Effector memory CD4-positive, alpha-beta T cell (primary cell): ENCODE measurements around the gene EIPR1.

Source experiments
- DNase-seq, 3 donors: peaks; one replicate each; pipeline ENCODE4 v3.0.0-alpha.2; 2020
- H3K27ac ChIP-seq: 2 replicates; pipeline ENCODE4 v1.7.0; 2013; ENCODE audit warnings: mild to moderate bottlenecking, low read length, moderate library complexity; ENCODE audit not compliant: insufficient read depth, poor library complexity, severe bottlenecking
- H3K27me3 ChIP-seq: replicated peaks from 2 replicates; pipeline ENCODE4 v1.7.0; 2013; ENCODE audit warnings: mild to moderate bottlenecking, low read length; ENCODE audit not compliant: insufficient read depth, control insufficient read depth, poor library complexity, severe bottlenecking
- H3K36me3 ChIP-seq: 2 replicates; pipeline ENCODE4 v1.7.0; 2013; ENCODE audit warnings: mild to moderate bottlenecking, low read length, moderate library complexity; ENCODE audit not compliant: control insufficient read depth, insufficient read depth
- H3K4me1 ChIP-seq: 2 replicates; pipeline ENCODE4 v1.7.0; 2013; ENCODE audit warnings: low read length, mild to moderate bottlenecking; ENCODE audit not compliant: control insufficient read depth, insufficient read depth, poor library complexity, severe bottlenecking
- H3K4me3 ChIP-seq: 2 replicates; pipeline ENCODE4 v1.7.0; 2013; ENCODE audit warnings: low read length, low read depth, mild to moderate bottlenecking; ENCODE audit not compliant: insufficient read depth, poor library complexity, severe bottlenecking
- H3K9me3 ChIP-seq: 2 replicates; pipeline ENCODE4 v1.7.0; 2013; ENCODE audit warnings: mild to moderate bottlenecking, low read length, moderate library complexity; ENCODE audit not compliant: control insufficient read depth

The EIPR1 gene

GRCh38 chr2:3198119-3198518, 179.5 kb downstream of the EIPR1 start:
- Histone ChIP-seq H3K27ac (no peak overlapping the region), H3K36me3 (peaks cover 7% of the 10 kb centered on the region), H3K4me1 (no peaks in the 10 kb centered on the region), H3K4me3 (no peak overlapping the region), H3K9me3 (no peaks in the 10 kb centered on the region), H3K27me3 (no peaks in the 10 kb centered on the region)
- DNase-seq = no peak

- Histone ChIP-seq H3K4me1 (no peaks in the 10 kb centered on the region), H3K9me3 (no peaks in the 10 kb centered on the region), H3K36me3 (peaks cover 14% of the 10 kb centered on the region), H3K4me3 (no peak overlapping the region), H3K27me3 (no peaks in the 10 kb centered on the region), H3K27ac (no peak overlapping the region)
- no peak for DNase-seq
These were observed 180.3 kb downstream of the EIPR1 start for GRCh38 chr2:3197308-3197707.

GRCh38 chr2:3196716-3197115, 180.9 kb downstream of the EIPR1 start:
- Histone ChIP-seq H3K27ac (no peak overlapping the region), H3K9me3 (no peaks in the 10 kb centered on the region), H3K27me3 (no peaks in the 10 kb centered on the region), H3K36me3 (peaks cover 20% of the 10 kb centered on the region), H3K4me1 (no peaks in the 10 kb centered on the region), H3K4me3 (no peak overlapping the region)
- DNase-seq = no peak

- H3K27ac ChIP-seq = no peak overlapping the region
- H3K9me3 ChIP-seq = no peaks in the 10 kb centered on the region
- H3K4me3 ChIP-seq = no peak overlapping the region
- H3K36me3 ChIP-seq = peaks cover 25% of the 10 kb centered on the region
- H3K27me3 ChIP-seq = no peaks in the 10 kb centered on the region
- no peak for DNase-seq
- H3K4me1 ChIP-seq = no peaks in the 10 kb centered on the region
These were observed 181.8 kb downstream of the EIPR1 start for GRCh38 chr2:3195641-3196476.

GRCh38 chr2:3194828-3195227, 182.8 kb downstream of the EIPR1 start:
- Histone ChIP-seq H3K27me3 (no peaks in the 10 kb centered on the region), H3K9me3 (no peaks in the 10 kb centered on the region), H3K4me1 (no peaks in the 10 kb centered on the region), H3K36me3 (peaks cover 31% of the 10 kb centered on the region), H3K4me3 (no peak overlapping the region), H3K27ac (no peak overlapping the region)
- no peak for DNase-seq

- H3K4me3 ChIP-seq = no peak overlapping the region
- DNase-seq = no peak
- peaks cover 31% of the 10 kb centered on the region for H3K36me3 ChIP-seq
- no peaks in the 10 kb centered on the region for H3K9me3 ChIP-seq
- H3K27me3 ChIP-seq = no peaks in the 10 kb centered on the region
- no peak overlapping the region for H3K27ac ChIP-seq
- H3K4me1 ChIP-seq = no peaks in the 10 kb centered on the region
These were observed 183.9 kb downstream of the EIPR1 start for GRCh38 chr2:3193443-3194330.

DNA sequence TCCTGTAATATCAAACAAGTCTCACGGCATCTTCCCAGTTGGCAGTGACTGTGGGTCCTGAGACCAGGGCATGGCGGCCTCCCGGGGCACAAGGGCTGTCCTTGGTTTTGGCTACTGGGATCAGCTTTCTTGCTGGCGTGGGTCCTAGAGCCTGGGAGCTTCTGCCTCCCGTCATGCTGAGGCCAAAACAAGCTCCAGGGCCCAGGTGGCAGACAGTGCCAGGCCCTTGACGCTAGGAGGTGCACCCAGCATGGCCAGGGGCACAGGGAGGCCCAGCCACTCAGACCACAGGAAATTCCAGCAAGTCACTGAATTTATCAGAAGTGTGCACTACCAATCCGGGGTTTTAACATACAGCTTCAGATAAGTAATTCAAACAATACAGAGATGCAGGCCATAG, 184.7 kb downstream of the EIPR1 start:
- Histone ChIP-seq H3K9me3 (no peaks in the 10 kb centered on the region), H3K4me3 (no peak overlapping the region), H3K27me3 (no peaks in the 10 kb centered on the region), H3K36me3 (peaks cover 37% of the 10 kb centered on the region), H3K4me1 (no peaks in the 10 kb centered on the region), H3K27ac (no peak overlapping the region)
- DNase-seq = no peak

GRCh38 chr2:3192281-3192818, 185.3 kb downstream of the EIPR1 start:
- Histone ChIP-seq H3K27me3 (no peaks in the 10 kb centered on the region), H3K36me3 (peaks cover 37% of the 10 kb centered on the region), H3K27ac (no peak overlapping the region), H3K4me1 (no peaks in the 10 kb centered on the region), H3K4me3 (no peak overlapping the region), H3K9me3 (no peaks in the 10 kb centered on the region)
- DNase-seq = no peak

DNA sequence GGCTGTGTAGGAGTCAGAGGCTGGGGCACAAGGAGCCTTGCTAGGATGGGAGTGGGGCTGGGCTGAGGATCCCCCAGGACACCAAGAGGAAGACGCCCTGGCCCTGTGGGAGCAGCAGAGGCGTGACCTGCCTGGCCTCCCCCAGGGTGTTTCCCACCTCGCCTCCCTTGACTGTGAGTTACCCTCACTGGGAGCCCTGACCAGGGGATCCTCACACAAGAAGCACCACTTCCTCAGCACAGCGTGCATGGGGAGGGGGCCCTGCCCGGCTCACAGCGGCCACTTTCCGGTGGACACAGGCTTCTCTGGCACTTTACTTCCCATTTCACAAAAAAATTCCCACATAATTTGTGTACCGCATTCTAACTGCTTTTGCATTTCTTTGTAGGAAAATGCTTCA, 187.7 kb downstream of the EIPR1 start:
- Histone ChIP-seq H3K9me3 (no peaks in the 10 kb centered on the region), H3K4me1 (no peaks in the 10 kb centered on the region), H3K36me3 (peaks cover 31% of the 10 kb centered on the region), H3K27me3 (no peaks in the 10 kb centered on the region), H3K27ac (no peak overlapping the region), H3K4me3 (no peak overlapping the region)
- DNase-seq = no peak
